ENCODE measurements around the gene KRTAP1-5.

DNA sequence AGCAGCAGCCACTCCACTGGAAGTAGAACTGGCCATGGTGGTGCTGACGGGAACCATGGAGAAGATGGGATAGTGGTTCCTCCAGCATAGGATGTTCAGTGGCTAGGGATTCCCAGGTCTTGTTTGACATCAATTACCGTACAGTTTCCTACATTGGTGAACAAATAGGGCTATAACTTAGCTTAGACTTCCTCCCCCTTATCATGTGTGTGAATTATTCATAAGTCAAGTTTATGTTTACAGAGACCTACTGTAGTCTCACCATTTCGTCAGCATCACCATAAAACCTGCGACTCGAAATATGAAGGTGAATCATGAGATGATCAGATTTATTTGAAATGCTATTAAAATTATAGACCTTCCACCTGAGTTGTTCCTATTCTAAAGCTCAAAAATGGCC, 31.7 kb upstream of the KRTAP1-5 start:
- TF ChIP-seq POLR2A (IDR thresholded peaks at IDR 0.05; ENCODE audit: extremely low read depth, insufficient read length) = no peak
- TF ChIP-seq, protein P1, sequence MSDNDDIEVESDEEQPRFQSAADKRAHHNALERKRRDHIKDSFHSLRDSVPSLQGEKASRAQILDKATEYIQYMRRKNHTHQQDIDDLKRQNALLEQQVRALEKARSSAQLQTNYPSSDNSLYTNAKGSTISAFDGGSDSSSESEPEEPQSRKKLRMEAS (IDR thresholded peaks at IDR 0.05; ENCODE audit: low read depth, low read length) = no peak
